ENCODE measurements around the gene CCL11. TPM values are rescaled to one million over a fixed set of nuclear protein-coding genes. Genes with fewer than 3 reads are reported as not detected.

CCL11 gene
- total and polyA plus RNA-seq, 11 donors: 0.23 to 43.1 (median 2.4) TPM

GRCh38 chr17:34246446-34246845 lies 39.1 kb upstream of the CCL11 start:
- Histone ChIP-seq H3K36me3 (no peaks in the 10 kb centered on the region), H3K4me1 (peaks cover 8 to 98% (median 54%) of the 10 kb centered on the region in 12 donors), H3K4me3 (no peak overlapping the region), H3K27me3 (no peaks in the 10 kb centered on the region), H3K27ac (peak overlapping the region in 4 of 12 donors; percentile 16 to 87 (median 33)), H3K9me3 (no peaks in the 10 kb centered on the region)
- intact Hi-C loops (cut with DNase I): no loop called here
- no peak for DNase-seq
- TF ChIP-seq CTCF (IDR thresholded peaks at IDR 0.05) (no peak), POLR2A (IDR thresholded peaks at IDR 0.05) (no peak)
- WGBS, 4 donors: 83 to 98% (median 93%) methylated on average over 1 of the region's 1 CpG
- ATAC-seq: peak in 2 of 4 donors; percentile 39 to 57

- Histone ChIP-seq H3K27me3 (no peaks in the 10 kb centered on the region), H3K4me3 (no peak overlapping the region), H3K9me3 (no peaks in the 10 kb centered on the region), H3K4me1 (peaks cover 12 to 98% (median 54%) of the 10 kb centered on the region in 12 donors), H3K27ac (peak overlapping the region in 3 of 12 donors; percentile 15 to 87 (median 40)), H3K36me3 (no peaks in the 10 kb centered on the region)
- TF ChIP-seq CTCF (IDR thresholded peaks at IDR 0.05): no peak
- no peak for TF ChIP-seq POLR2A (IDR thresholded peaks at IDR 0.05)
- ATAC-seq: no peak
- 89 to 92% (median 91%) methylated on average over 3 of the region's 3 CpGs for WGBS, 4 donors
- DNase-seq: no peak
- intact Hi-C loops (cut with DNase I): no loop called here
These were observed 38.7 kb upstream of the CCL11 start for GRCh38 chr17:34246881-34247280.

GRCh38 chr17:34248511-34249024 lies 37.0 kb upstream of the CCL11 start:
- 51 to 58% (median 56%) methylated on average over 6 of the region's 6 CpGs for WGBS, 4 donors
- peak overlapping the region in 11 of 12 donors; percentile 10 to 87 (median 56) for H3K27ac ChIP-seq
- TF ChIP-seq POLR2A (IDR thresholded peaks at IDR 0.05) (no peak), CTCF (IDR thresholded peaks at IDR 0.05) (no peak)
- no peak overlapping the region for H3K4me3 ChIP-seq
- ATAC-seq (peak in 1 of 4 donors; percentile 7), DNase-seq (no peak)
- H3K27me3 ChIP-seq: no peaks in the 10 kb centered on the region
- H3K36me3 ChIP-seq: no peaks in the 10 kb centered on the region
- peaks cover 16 to 98% (median 55%) of the 10 kb centered on the region in 12 donors for H3K4me1 ChIP-seq
- H3K9me3 ChIP-seq: no peaks in the 10 kb centered on the region
- intact Hi-C loops (cut with DNase I): no loop called here

- intact Hi-C loops (cut with DNase I): no loop called here
- TF ChIP-seq CTCF (IDR thresholded peaks at IDR 0.05): no peak
- TF ChIP-seq POLR2A (IDR thresholded peaks at IDR 0.05): no peak
- ATAC-seq: no peak
- 75 to 89% (median 82%) methylated on average over 1 of the region's 1 CpG for WGBS, 4 donors
- peaks cover 21 to 98% (median 58%) of the 10 kb centered on the region in 12 donors for H3K4me1 ChIP-seq
- no peaks in the 10 kb centered on the region for H3K27me3 ChIP-seq
- H3K36me3 ChIP-seq: no peaks in the 10 kb centered on the region
- no peaks in the 10 kb centered on the region for H3K9me3 ChIP-seq
- peak overlapping the region in 11 of 12 donors; percentile 10 to 87 (median 56) for H3K27ac ChIP-seq
- H3K4me3 ChIP-seq: no peak overlapping the region
- no peak for DNase-seq
These were observed 36.5 kb upstream of the CCL11 start for GRCh38 chr17:34249061-34249460.
